Stimulated activated naive CD8-positive, alpha-beta T cell treated with anti-CD3 and anti-CD28 coated beads, Interleukin-15, Interleukin-2, amounts not matched to agents 100 ng/mL and 50 ng/mL, for 24 hours (primary cell): ENCODE results near the gene YIF1A.

ENCODE experiments used
- H3K27ac Mint-ChIP-seq: one replicate; pipeline ENCODE4 v1.8.0; 2021; ENCODE audit warnings: mild to moderate bottlenecking, mixed read lengths
- H3K27me3 Mint-ChIP-seq: one replicate; pipeline ENCODE4 v1.8.0; 2021; ENCODE audit warnings: mixed read lengths
- H3K36me3 Mint-ChIP-seq: one replicate; pipeline ENCODE4 v1.8.0; 2021; ENCODE audit warnings: low read depth, mixed read lengths
- H3K4me1 Mint-ChIP-seq: one replicate; pipeline ENCODE4 v1.8.0; 2021; ENCODE audit warnings: low read depth, mixed read lengths
- H3K4me3 Mint-ChIP-seq: one replicate; pipeline ENCODE4 v1.8.0; 2021; ENCODE audit warnings: mild to moderate bottlenecking, mixed read lengths
- H3K9me3 Mint-ChIP-seq: one replicate; pipeline ENCODE4 v1.8.0; 2021; ENCODE audit warnings: mixed read lengths

The YIF1A gene

DNA sequence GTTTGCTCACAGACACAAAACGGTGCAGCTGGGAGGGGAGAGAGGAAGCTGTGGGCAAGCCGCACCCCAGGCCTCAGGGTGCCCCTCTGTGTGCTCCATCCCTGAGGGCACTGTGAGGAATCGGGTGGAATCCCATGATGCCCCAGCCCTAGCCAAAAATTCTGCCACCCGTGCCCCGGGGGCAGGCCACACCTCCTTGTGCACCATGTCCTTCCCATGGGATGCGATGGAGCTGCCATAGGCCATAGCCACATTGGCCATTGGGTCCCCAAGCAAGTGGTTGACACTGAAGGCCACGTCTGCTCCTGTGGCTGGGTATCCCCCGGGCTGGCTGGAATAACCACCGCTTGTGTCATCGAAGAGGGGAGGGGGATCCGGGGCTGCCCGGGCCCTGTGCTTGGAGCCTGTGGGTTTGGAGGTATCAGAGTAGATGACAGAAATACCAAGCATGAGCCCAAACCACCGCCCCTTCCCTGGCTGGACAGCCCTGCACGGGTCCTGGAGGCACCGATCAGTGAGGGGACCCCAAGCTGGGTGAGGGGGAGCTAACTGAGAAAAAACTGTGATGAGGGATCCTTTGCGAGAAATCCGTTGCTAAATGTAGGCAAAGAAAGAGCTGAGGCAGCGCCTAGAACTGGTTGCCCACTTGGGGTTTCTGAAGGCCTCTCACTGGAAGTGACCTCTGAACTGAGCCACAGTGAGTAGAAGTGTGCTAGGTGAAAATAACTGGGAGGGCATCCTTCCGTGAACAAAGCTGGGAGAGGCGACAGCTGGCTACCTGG is 863 bp downstream of the YIF1A start:
- Mint-ChIP-seq H3K27me3 (peaks cover 13% of the 10 kb centered on the region), H3K4me3 (peak overlapping the region; percentile 90), H3K4me1 (peaks cover 35% of the 10 kb centered on the region), H3K36me3 (peaks cover 3% of the 10 kb centered on the region), H3K27ac (peak overlapping the region; percentile 69), H3K9me3 (no peaks in the 10 kb centered on the region)

DNA sequence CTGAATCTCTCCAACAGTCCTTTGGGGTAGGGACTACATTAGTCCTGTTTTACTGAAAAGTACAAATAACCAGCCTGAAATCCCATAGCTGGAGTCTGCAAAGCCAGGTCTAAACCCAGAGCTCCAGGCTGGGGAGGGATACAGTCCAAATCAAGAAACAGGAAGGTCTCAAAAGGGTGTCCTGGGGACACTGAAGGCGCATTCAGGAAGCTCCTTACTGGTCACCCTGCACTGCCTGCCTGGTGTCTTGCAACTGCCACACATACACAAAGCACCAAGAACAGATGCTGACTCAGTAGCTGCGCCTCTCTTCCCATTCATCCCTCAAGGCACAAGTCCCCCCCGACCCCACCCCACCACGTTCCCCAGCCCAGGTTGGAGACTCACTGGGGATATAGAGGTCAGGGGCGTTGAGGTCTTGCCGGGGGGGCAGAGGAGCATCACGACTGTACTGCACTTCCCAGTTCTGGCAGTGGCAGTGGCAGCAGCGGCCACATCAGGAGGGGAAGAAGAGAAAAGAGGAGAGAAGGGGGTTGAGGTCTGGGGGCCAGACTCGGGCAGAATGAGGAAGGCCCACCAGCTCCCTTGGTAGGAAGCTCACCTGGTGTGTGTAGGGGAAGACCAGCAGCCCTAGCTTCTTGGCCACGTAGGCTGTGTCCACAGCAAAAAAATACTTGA is 1.6 kb downstream of the YIF1A start:
- peaks cover 37% of the 10 kb centered on the region for H3K4me1 Mint-ChIP-seq
- H3K9me3 Mint-ChIP-seq, result no peaks in the 10 kb centered on the region
- H3K27me3 Mint-ChIP-seq, result peaks cover 6% of the 10 kb centered on the region
- H3K27ac Mint-ChIP-seq, result peak overlapping the region; percentile 40
- peak overlapping the region; percentile 90 for H3K4me3 Mint-ChIP-seq
- H3K36me3 Mint-ChIP-seq, result peaks cover 3% of the 10 kb centered on the region

DNA sequence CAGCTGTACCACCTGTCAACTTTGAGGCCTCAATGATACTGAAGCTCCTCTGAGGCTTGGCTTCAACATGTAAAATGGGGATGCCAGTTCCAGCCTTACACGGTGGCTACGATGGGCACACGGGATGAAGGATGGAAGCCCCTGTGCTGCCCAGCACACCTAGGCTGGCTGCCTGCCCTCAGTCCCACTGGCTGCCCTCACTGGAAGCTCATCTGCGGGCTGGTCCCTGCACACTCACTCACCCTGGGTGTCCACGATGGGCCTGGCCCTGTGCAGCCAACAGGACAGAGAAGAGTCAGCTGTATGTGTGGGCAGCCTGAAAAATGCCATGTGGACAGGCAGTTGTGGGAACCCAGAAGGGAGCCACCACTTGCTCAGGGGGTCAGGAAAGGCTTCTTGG is 2.2 kb downstream of the YIF1A start:
- Mint-ChIP-seq H3K9me3 (no peaks in the 10 kb centered on the region), H3K36me3 (peaks cover 3% of the 10 kb centered on the region), H3K4me3 (no peak overlapping the region), H3K4me1 (peaks cover 43% of the 10 kb centered on the region), H3K27ac (no peak overlapping the region), H3K27me3 (peaks cover 6% of the 10 kb centered on the region)

DNA sequence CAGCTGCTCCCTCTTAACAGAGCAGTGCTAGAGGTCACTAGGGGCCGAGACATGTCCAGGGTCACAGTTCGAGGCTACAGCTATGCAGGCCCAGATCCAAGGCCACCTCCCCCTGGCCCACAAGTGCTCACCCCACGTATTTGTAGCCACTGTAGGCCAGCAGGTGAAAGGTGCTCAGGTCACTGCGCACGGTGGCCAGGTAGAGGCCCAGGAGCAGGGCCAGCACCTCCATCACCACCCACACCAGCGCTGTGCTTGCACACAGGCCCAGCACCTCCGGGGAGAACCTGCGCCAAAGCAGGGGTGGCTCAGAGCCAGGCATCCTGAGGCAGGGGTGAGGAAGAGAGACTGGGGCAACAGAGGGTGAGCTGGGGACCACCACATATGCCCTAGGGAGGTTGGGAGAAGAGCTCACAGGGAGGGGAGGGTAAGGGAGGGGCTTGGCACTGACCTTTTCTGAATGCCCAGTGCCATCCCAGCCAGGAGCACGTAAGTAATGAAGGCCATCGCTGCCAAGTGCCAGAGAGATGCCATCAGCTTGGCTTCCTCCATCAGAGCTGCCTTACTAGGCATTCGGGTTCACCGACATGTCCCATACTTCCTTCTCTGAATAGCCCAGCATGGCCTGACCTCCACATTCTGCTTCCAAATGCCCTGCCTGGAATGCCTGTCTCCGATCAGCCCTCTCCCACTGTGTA is 3.5 kb downstream of the YIF1A start:
- Mint-ChIP-seq H3K4me1 (peaks cover 38% of the 10 kb centered on the region), H3K36me3 (peaks cover 3% of the 10 kb centered on the region), H3K4me3 (no peak overlapping the region), H3K27ac (no peak overlapping the region), H3K9me3 (no peaks in the 10 kb centered on the region), H3K27me3 (no peaks in the 10 kb centered on the region)

DNA sequence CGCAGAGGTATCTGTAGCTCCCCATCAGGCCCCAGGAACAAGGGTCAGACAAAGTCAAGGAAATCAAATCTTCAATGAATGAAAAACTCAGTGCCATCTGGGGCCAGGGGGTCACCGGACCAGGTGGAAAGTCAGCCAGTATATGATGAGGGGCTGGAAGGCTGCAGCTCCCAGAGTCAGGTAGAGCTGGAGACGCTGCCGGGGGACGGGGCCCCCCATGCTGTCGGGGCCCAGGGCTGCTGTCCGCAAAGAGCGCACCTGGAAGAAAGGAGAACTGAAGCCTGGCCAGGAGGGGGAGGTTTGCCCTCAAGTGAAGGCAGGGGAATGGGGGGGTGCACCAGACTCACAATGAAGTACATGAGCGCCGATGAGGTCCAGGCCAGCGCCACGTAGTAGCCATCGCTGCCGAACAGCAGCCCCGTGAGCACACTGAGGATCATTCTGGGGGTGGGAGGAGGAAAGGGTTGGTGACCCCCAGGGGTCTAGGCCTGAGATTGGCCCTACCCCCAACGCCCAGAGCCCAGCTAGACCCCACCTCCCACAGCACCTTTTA is 4.3 kb downstream of the YIF1A start:
- Mint-ChIP-seq H3K4me3 (no peak overlapping the region), H3K27ac (no peak overlapping the region), H3K9me3 (no peaks in the 10 kb centered on the region), H3K27me3 (peaks cover 1% of the 10 kb centered on the region), H3K4me1 (peaks cover 32% of the 10 kb centered on the region), H3K36me3 (peaks cover 3% of the 10 kb centered on the region)

DNA sequence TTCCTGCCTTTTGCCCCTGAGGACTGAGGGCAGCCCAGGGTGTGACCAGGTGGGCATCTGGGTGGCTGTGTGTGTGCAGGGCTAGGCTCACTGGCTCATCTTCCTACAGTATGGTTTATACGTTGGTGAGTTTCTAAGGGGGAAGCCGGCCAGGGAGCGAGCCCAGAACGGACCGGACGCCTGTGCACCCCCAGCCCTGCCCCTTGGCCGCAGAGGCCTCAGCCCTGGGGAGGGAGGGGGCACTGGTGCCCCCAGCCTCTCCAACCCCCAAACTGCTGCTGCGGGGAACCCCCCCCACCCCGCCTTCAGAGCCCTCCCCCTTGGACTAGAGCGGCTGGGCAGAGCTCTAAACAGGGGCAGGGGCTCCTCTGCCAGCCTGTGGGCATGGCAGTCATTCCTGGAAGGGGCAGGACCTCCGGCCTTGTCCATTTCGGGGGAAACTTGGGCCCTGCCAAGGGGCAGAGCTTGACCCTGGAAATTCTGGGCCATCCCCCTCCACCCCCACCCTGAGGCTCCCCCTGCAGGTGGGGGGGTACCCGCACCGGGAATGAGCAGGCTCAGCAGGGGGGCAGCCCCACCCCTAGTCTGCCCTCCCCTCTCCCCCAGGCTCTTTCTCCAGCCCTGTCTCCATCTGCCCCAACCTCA is 5.4 kb downstream of the YIF1A start:
- peaks cover 33% of the 10 kb centered on the region for H3K4me1 Mint-ChIP-seq
- no peaks in the 10 kb centered on the region for H3K9me3 Mint-ChIP-seq
- H3K4me3 Mint-ChIP-seq, result no peak overlapping the region
- H3K27me3 Mint-ChIP-seq, result peaks cover 6% of the 10 kb centered on the region
- H3K36me3 Mint-ChIP-seq, result peaks cover 3% of the 10 kb centered on the region
- H3K27ac Mint-ChIP-seq, result no peak overlapping the region

DNA sequence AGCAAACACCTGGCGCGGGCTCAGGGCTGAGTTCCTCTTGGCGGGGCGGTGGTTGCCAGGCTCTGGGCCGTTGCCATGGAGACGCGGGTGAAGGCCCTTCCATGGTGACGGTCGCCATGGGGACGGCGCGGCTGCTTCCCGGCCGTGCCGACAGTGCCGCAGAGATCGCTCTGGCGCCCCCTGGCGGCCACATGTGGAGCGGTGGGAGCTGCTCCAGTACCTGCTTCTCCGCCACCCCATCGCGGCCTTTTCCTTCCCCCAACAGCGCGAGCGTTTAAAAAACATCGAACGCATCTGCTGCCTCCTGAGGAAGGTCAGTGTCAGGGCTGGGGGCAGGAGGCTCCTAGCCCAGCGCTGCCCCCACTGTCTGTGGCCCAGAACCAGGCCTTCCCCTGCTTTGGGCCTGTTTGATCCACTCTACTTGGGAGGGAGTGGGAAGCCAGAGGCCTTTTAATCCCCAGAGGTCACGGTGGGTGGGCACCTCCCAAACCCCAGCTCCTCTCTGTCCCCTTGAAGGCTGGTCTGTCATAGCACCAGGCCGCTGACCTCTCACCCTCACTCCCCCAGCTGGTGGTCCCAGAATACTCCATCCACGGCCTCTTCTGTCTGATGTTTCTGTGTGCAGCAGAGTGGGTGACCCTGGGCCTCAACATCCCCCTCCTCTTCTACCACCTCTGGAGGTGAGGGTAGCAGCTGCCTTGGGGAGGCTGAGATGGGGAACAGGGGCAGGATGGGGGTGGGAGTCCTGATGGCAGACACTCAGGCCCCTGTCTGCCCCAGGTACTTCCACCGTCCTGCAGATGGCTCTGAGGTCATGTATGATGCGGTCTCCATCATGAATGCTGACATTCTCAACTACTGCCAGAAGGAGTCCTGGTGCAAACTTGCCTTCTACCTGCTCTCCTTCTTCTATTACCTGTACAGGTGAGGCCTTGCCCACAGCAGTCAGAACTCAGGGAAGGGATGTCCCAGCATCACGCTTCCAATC is 6.2 kb downstream of the YIF1A start:
- H3K9me3 Mint-ChIP-seq, result no peaks in the 10 kb centered on the region
- H3K36me3 Mint-ChIP-seq, result peaks cover 3% of the 10 kb centered on the region
- H3K27ac Mint-ChIP-seq, result no peak overlapping the region
- H3K27me3 Mint-ChIP-seq, result peaks cover 6% of the 10 kb centered on the region
- peak overlapping the region; percentile 41 for H3K4me3 Mint-ChIP-seq
- peaks cover 34% of the 10 kb centered on the region for H3K4me1 Mint-ChIP-seq

DNA sequence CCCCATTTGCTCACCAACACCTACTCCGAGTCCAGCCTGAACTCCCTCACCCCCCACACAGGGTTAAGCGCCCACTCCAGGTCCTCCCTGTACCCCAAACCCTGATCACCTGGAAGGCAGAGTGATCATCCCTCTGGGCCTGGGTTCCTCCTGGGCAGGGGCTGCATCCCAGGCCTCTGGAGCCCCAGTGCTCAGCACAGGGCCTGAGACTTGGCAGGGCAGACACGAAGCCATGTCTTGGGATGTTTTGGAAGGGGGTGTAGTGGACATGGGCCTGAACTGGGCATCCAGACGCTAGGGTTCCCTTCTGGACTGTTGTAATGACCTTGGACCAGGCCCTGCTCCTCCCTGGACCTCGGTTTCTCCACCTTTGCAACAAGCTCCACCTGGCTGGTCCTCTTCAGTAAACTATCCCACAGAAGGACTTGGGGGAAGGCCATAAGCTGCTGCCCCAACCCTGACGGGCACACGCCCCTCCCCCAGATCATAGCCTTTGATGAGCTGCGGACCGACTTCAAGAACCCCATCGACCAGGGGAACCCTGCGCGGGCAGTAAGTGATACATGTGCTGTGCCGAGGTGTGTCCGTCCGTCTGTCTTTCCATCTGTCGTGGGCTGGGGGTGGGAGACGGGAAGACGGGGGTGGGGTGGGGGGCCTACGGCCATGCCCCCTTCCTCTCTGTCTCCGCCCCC is 7.0 kb downstream of the YIF1A start:
- Mint-ChIP-seq H3K36me3 (peaks cover 3% of the 10 kb centered on the region), H3K27ac (no peak overlapping the region), H3K4me1 (peaks cover 31% of the 10 kb centered on the region), H3K27me3 (peaks cover 6% of the 10 kb centered on the region), H3K9me3 (no peaks in the 10 kb centered on the region), H3K4me3 (peak overlapping the region; percentile 41)

DNA sequence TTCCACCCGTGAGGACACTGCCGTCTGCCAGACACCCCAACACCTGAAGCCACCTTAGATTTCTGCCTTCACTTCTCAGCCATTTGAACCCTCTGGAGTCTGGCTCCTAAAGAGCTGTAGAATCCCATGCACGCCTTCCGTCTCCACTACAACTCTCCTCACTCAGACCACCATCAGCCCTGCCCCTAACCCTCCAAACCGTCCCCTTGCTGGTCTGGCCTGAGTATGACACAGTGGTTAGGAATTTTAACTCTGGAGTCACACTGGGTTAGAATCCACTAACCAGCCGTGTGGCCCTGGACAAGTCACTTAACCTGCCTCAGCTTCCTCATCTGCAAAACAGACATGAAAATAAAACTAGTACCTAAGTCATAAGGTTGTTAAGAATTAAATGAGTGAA is 7.9 kb downstream of the YIF1A start:
- no peaks in the 10 kb centered on the region for H3K36me3 Mint-ChIP-seq
- H3K27ac Mint-ChIP-seq, result no peak overlapping the region
- H3K27me3 Mint-ChIP-seq, result peaks cover 6% of the 10 kb centered on the region
- H3K4me3 Mint-ChIP-seq, result no peak overlapping the region
- no peaks in the 10 kb centered on the region for H3K9me3 Mint-ChIP-seq
- H3K4me1 Mint-ChIP-seq, result peaks cover 31% of the 10 kb centered on the region

DNA sequence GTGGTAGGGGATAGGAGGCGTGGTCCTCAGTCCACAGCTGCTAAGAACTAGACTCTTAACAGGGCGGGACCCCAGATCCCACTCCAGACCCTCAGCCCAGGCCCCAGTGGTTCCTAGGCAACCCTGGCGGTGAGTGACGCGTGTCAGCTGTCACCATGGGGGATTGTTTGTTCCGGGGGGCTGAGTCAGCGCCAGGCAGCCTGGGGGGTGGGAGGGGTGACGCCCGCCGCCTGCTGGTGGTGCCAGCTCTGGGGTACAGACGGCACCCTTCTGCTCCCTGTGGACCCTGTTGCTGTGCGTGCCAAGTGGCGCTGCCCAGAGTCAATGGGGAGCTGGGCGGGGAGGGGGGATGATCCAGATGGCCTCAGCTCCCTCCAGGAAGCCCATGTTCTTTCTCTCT is 8.5 kb downstream of the YIF1A start:
- Mint-ChIP-seq H3K27me3 (peaks cover 6% of the 10 kb centered on the region), H3K27ac (no peak overlapping the region), H3K9me3 (no peaks in the 10 kb centered on the region), H3K36me3 (no peaks in the 10 kb centered on the region), H3K4me3 (no peak overlapping the region), H3K4me1 (peaks cover 31% of the 10 kb centered on the region)

DNA sequence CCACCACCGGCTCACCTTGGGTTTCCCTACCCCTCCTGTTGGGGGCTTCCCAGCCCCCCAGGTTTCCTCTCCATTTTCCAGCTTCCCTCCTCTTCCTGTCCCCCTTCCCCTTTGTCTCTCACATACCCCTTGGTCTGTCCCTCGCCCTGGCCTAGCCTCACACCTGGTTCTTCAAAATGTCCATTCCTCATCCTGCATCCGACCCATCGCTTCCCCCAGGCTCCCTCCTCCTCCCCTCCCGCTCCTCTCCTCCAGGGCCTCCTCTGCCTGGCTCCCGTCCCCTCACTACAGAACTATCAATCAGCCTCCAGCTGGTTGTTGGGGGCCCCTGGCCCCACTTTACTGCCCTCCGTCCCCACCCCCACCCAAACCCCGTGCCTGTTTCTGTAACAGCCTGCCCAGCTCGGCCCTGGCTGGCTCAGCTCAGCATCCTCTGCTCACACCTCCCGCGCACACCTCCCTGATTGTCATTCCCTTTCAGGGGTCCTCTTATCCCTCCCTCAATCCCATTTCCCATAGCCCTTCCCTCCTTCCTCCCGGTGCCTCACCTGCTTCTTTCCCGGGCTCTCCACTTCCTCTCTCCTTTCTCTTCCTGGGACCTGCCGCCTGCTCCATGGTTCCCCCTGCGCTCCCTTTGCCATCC is 9.7 kb downstream of the YIF1A start:
- peaks cover 31% of the 10 kb centered on the region for H3K4me1 Mint-ChIP-seq
- peak overlapping the region; percentile 57 for H3K4me3 Mint-ChIP-seq
- peak overlapping the region; percentile 63 for H3K27ac Mint-ChIP-seq
- H3K27me3 Mint-ChIP-seq, result peaks cover 6% of the 10 kb centered on the region
- H3K9me3 Mint-ChIP-seq, result no peaks in the 10 kb centered on the region
- peaks cover 1% of the 10 kb centered on the region for H3K36me3 Mint-ChIP-seq

DNA sequence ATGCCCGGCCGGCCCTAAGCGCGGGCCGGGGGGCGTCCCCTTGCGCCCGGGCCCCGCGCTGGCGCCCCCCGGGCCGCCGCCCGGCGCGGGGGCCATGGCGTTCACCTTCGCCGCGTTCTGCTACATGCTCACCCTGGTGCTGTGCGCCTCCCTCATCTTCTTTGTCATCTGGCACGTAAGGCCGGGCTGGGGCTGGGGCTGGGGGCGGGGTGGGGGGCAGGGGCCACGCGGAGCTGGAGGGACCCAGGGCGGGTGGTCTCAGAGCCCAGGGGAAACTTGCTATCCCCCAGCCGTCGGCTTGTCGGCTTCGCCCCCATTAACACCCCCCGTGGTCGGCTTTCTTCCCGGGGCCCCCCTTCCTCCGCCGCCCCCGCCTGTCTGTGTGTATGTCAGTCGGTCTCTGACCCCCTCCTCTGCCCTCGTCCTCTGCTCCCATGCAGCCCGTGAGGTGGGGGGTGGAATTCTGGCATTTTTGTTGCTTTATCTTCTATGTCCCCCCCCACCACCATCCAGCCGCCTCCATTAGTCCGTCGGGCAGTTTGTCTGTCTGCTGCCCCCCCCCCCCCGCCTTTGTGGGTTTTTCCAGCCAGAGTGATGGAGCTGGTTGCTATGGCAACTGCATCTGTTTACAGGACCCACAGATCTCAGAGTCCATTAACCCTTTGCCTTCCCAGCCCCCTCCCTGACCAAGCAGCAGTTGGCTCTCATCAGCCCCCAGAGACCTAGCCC is 10.4 kb downstream of the YIF1A start:
- Mint-ChIP-seq H3K27me3 (peaks cover 6% of the 10 kb centered on the region), H3K36me3 (peaks cover 7% of the 10 kb centered on the region), H3K27ac (no peak overlapping the region), H3K4me3 (peak overlapping the region; percentile 57), H3K4me1 (peaks cover 31% of the 10 kb centered on the region), H3K9me3 (no peaks in the 10 kb centered on the region)
